ENCODE results near the gene WRAP73. TPM values are rescaled to one million over a fixed set of nuclear protein-coding genes. Genes with fewer than 3 reads are reported as not detected.

Gene WRAP73
- total RNA-seq, 2 experiments from 2014 or later: 26.3 to 28.9 TPM

- intact Hi-C loops (cut with DNase I, micrococcal nuclease): no loop called here
- H3K27me3 Mint-ChIP-seq: peaks cover 7% of the 10 kb centered on the region
- DNase-seq: no peak
- ChIA-PET POLR2A (no interaction called here), CTCF (interaction anchor here (0.7 kb wide), 1 partner anchor 69 kb away, joined by 3 read pairs; no protein-coding TSS in a partner anchor)
- no peak overlapping the region for H3K4me3 Mint-ChIP-seq
- H3K27ac Mint-ChIP-seq: no peak overlapping the region
- peaks cover 28% of the 10 kb centered on the region for H3K4me1 Mint-ChIP-seq
- ATAC-seq: no peak
- no peaks in the 10 kb centered on the region for H3K36me3 Mint-ChIP-seq (ENCODE audit: low read depth)
- H3K9me3 Mint-ChIP-seq (ENCODE audit: low read depth): no peaks in the 10 kb centered on the region
These were observed 30.8 kb upstream of the WRAP73 start for GRCh38 chr1:3680488-3681230.

GRCh38 chr1:3679799-3680453 lies 30.0 kb upstream of the WRAP73 start:
- ChIA-PET CTCF (interaction anchor here (0.7 kb wide), 1 partner anchor 68 kb away, joined by 3 read pairs; no protein-coding TSS in a partner anchor), POLR2A (no interaction called here)
- Mint-ChIP-seq H3K4me1 (peaks cover 28% of the 10 kb centered on the region), H3K4me3 (no peak overlapping the region), H3K9me3 (ENCODE audit: low read depth) (no peaks in the 10 kb centered on the region), H3K27me3 (peaks cover 7% of the 10 kb centered on the region), H3K27ac (no peak overlapping the region), H3K36me3 (ENCODE audit: low read depth) (no peaks in the 10 kb centered on the region)
- ATAC-seq: no peak
- intact Hi-C loops (cut with DNase I, micrococcal nuclease): no loop called here
- no peak for DNase-seq

GRCh38 chr1:3679098-3679555 lies 29.2 kb upstream of the WRAP73 start:
- ChIA-PET POLR2A (no interaction called here), CTCF (no interaction called here)
- H3K36me3 Mint-ChIP-seq (ENCODE audit: low read depth): no peaks in the 10 kb centered on the region
- H3K27me3 Mint-ChIP-seq: peaks cover 7% of the 10 kb centered on the region
- DNase-seq (no peak), ATAC-seq (no peak)
- H3K27ac Mint-ChIP-seq: no peak overlapping the region
- peaks cover 28% of the 10 kb centered on the region for H3K4me1 Mint-ChIP-seq
- intact Hi-C loops (cut with DNase I, micrococcal nuclease): no loop called here
- H3K4me3 Mint-ChIP-seq: no peak overlapping the region
- no peaks in the 10 kb centered on the region for H3K9me3 Mint-ChIP-seq (ENCODE audit: low read depth)

- CTCF ChIA-PET: interaction anchor here (0.7 kb wide), 1 partner anchor 19 kb away, joined by 3 read pairs; no protein-coding TSS in a partner anchor
- Mint-ChIP-seq H3K27me3 (peaks cover 7% of the 10 kb centered on the region), H3K4me1 (peaks cover 29% of the 10 kb centered on the region), H3K9me3 (ENCODE audit: low read depth) (no peaks in the 10 kb centered on the region), H3K36me3 (ENCODE audit: low read depth) (no peaks in the 10 kb centered on the region), H3K27ac (no peak overlapping the region), H3K4me3 (no peak overlapping the region)
- POLR2A ChIA-PET: no interaction called here
- ATAC-seq (no peak), DNase-seq (no peak)
- intact Hi-C loops (cut with DNase I, micrococcal nuclease): no loop called here
These were observed 28.6 kb upstream of the WRAP73 start for GRCh38 chr1:3678361-3679097.

GRCh38 chr1:3677484-3677883 lies 27.6 kb upstream of the WRAP73 start:
- Mint-ChIP-seq H3K4me1 (peaks cover 30% of the 10 kb centered on the region), H3K9me3 (ENCODE audit: low read depth) (no peaks in the 10 kb centered on the region), H3K27me3 (peaks cover 7% of the 10 kb centered on the region), H3K27ac (no peak overlapping the region), H3K36me3 (ENCODE audit: low read depth) (no peaks in the 10 kb centered on the region), H3K4me3 (no peak overlapping the region)
- ChIA-PET POLR2A (no interaction called here), CTCF (interaction anchor here (0.6 to 1.1 kb wide), 3 partner anchors 23 to 486 kb away, joined by 3 read pairs; no protein-coding TSS in a partner anchor)
- intact Hi-C loops (cut with DNase I, micrococcal nuclease): no loop called here
- DNase-seq (no peak), ATAC-seq (no peak)

GRCh38 chr1:3676581-3677470 lies 26.9 kb upstream of the WRAP73 start:
- H3K36me3 Mint-ChIP-seq (ENCODE audit: low read depth): no peaks in the 10 kb centered on the region
- ChIA-PET CTCF (interaction anchor here (0.6 to 1.1 kb wide), 3 partner anchors 22 to 485 kb away, joined by 3 read pairs; no protein-coding TSS in a partner anchor), POLR2A (no interaction called here)
- no peak overlapping the region for H3K27ac Mint-ChIP-seq
- DNase-seq (peak; percentile 30), ATAC-seq (peak; percentile 75)
- intact Hi-C loops (cut with DNase I, micrococcal nuclease): no loop called here
- H3K4me3 Mint-ChIP-seq: no peak overlapping the region
- peaks cover 7% of the 10 kb centered on the region for H3K27me3 Mint-ChIP-seq
- peaks cover 30% of the 10 kb centered on the region for H3K4me1 Mint-ChIP-seq
- no peaks in the 10 kb centered on the region for H3K9me3 Mint-ChIP-seq (ENCODE audit: low read depth)

GRCh38 chr1:3675436-3675835 lies 25.5 kb upstream of the WRAP73 start:
- no peaks in the 10 kb centered on the region for H3K36me3 Mint-ChIP-seq (ENCODE audit: low read depth)
- no peak for ATAC-seq
- peaks cover 30% of the 10 kb centered on the region for H3K4me1 Mint-ChIP-seq
- POLR2A ChIA-PET: no interaction called here
- CTCF ChIA-PET: no interaction called here
- no peaks in the 10 kb centered on the region for H3K9me3 Mint-ChIP-seq (ENCODE audit: low read depth)
- DNase-seq: no peak
- no peak overlapping the region for H3K4me3 Mint-ChIP-seq
- intact Hi-C loops (cut with DNase I, micrococcal nuclease): no loop called here
- peaks cover 7% of the 10 kb centered on the region for H3K27me3 Mint-ChIP-seq
- no peak overlapping the region for H3K27ac Mint-ChIP-seq

DNA sequence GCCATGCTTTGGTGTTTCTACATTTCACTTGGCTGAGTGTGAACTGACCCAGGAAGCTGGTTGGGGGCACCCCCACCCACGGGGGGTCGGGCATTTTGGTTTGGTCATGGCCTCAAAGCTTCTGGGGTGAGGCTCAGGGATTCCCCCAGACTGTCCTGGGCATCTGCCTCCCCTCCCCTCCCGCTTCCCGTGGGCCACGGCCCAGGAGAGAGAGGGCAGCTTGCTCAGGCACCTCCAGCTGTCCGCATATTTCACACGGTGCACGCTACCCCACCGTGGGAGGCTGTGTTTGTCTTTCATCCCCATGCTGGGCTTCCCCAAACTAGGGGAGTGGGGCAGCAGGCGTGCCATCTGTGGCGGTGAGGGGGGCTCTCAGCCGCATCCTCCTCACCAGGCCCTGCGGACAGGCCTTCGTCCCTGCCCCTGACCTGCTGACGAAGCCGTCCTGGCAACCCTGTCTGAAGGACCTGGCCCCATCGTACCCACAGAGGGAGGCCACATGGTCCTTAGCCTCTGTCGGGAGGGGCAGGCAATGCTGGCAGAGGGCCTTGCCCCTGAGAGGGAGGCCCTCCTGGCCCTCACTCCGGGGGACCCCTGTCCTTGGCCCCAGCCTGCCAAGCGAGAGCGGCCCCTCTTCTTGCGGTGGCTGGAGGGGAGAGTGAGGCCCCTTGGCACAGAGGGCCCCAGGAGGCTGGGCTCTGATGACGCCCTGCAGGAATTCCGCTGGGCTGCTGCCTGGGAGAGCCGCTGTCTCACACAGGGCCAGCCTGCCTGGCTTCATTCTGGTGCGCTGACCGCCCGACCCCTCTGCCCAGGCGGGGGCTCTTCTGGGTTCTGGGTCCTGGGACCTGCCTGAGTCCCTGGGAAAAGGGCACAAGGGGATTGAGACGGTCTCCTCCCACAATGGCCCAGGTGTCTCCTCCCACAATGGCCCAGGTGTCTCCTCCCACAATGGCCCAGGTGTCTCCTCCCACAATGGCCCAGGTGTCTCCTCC lies 24.5 kb upstream of the WRAP73 start:
- H3K4me3 Mint-ChIP-seq: no peak overlapping the region
- H3K27me3 Mint-ChIP-seq: peaks cover 2% of the 10 kb centered on the region
- POLR2A ChIA-PET: no interaction called here
- no peak for DNase-seq
- intact Hi-C loops (cut with DNase I, micrococcal nuclease): no loop called here
- no peak overlapping the region for H3K27ac Mint-ChIP-seq
- peaks cover 24% of the 10 kb centered on the region for H3K4me1 Mint-ChIP-seq
- no peaks in the 10 kb centered on the region for H3K9me3 Mint-ChIP-seq (ENCODE audit: low read depth)
- H3K36me3 Mint-ChIP-seq (ENCODE audit: low read depth): no peaks in the 10 kb centered on the region
- no peak for ATAC-seq
- CTCF ChIA-PET: no interaction called here

DNA sequence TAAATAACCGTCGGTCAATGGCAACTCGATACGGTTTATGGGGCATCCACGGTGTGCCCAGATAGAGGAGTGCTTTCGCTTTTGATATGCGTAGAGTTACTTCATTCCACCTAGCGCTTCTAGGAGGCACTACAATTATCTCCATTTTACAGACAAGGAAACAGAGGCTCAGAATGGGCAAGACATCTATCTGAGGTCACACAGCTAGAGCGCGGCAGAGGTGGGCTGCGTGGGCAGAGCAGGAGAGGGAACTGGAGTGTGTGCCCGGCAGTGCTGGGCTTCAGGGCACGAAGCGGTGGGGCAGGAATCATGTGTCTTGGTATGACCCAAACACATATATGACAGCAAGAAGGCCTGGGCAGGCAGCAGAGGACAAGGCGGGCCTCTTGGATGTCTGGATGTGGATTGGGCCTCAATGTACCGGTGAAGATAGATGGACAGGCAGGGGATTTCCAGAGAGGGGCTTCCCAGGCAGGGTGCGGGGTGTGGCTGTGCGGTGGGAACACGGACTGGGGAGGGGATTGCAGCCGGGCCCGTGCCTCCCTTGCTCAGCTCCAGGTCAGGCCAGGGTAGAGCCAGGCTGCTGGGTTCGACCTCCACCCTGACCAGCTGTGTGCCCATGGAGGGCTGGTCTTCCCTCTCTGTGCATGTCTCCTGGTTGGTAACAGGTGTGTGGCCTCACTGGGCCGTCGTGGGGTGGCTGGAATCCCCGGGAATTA lies 23.6 kb upstream of the WRAP73 start:
- no peaks in the 10 kb centered on the region for H3K27me3 Mint-ChIP-seq
- ATAC-seq (no peak), DNase-seq (no peak)
- ChIA-PET CTCF (interaction anchor here (0.5 kb wide), 1 partner anchor 22 kb away, joined by 3 read pairs; no protein-coding TSS in a partner anchor), POLR2A (no interaction called here)
- H3K4me3 Mint-ChIP-seq: no peak overlapping the region
- no peaks in the 10 kb centered on the region for H3K36me3 Mint-ChIP-seq (ENCODE audit: low read depth)
- intact Hi-C loops (cut with DNase I, micrococcal nuclease): no loop called here
- no peaks in the 10 kb centered on the region for H3K9me3 Mint-ChIP-seq (ENCODE audit: low read depth)
- H3K4me1 Mint-ChIP-seq: peaks cover 17% of the 10 kb centered on the region
- H3K27ac Mint-ChIP-seq: no peak overlapping the region

GRCh38 chr1:3672971-3673361 lies 23.1 kb upstream of the WRAP73 start:
- DNase-seq: no peak
- Mint-ChIP-seq H3K9me3 (ENCODE audit: low read depth) (no peaks in the 10 kb centered on the region), H3K36me3 (ENCODE audit: low read depth) (no peaks in the 10 kb centered on the region), H3K4me1 (peaks cover 15% of the 10 kb centered on the region), H3K27me3 (no peaks in the 10 kb centered on the region), H3K4me3 (no peak overlapping the region), H3K27ac (no peak overlapping the region)
- ATAC-seq: no peak
- ChIA-PET POLR2A (no interaction called here), CTCF (interaction anchor here (0.5 kb wide), 1 partner anchor 21 kb away, joined by 3 read pairs; no protein-coding TSS in a partner anchor)
- intact Hi-C loops (cut with DNase I, micrococcal nuclease): no loop called here
